Measurements from ENCODE around the gene MAPRE2. TPM values are rescaled to one million over a fixed set of nuclear protein-coding genes. Genes with fewer than 3 reads are reported as not detected.

The MAPRE2 gene
- total RNA-seq, 1 experiment from 2014 or later, result 9.1 TPM

DNA sequence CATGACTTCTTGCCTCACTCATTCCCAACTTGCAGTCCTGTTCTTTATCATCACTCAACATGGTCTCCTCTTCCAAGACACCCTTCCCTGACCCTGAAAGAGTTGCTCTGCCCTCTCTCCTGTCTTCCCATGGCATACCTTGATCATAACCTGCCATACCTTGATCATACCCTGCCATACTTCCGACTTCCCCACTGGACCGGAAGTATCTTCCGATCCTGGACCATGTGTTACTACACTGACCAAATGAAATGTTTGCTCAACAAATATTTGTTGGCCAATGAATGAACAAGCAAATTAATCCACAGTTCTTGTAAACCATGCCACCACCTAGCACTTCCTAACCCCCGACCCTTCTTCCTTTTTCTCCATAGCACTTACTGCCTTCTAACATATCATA is 138.7 kb downstream of the MAPRE2 start:
- Histone ChIP-seq H3K27me3 (ENCODE audit: insufficient read depth, low read depth) (no peaks in the 10 kb centered on the region), H4K20me1 (ENCODE audit: insufficient read depth) (no peaks in the 10 kb centered on the region), H3F3A (ENCODE audit: insufficient read depth, low read depth) (no peaks in the 10 kb centered on the region), H3K9me2 (ENCODE audit: insufficient read depth) (no peaks in the 10 kb centered on the region), H2AFZ (no peak overlapping the region), H3K4me1 (replicated peaks; ENCODE audit: insufficient read depth) (no peaks in the 10 kb centered on the region), H3K36me3 (ENCODE audit: low read depth) (no peaks in the 10 kb centered on the region), H3K9me3 (ENCODE audit: insufficient read depth, low read depth) (no peaks in the 10 kb centered on the region; the same call in 1 of the 2 replicates), H3K4me2 (no peak overlapping the region), H3K4me3 (no peak overlapping the region), H3K79me2 (ENCODE audit: low read depth) (no peaks in the 10 kb centered on the region), H3K27ac (no peak overlapping the region)
- ChIA-PET CTCF (no interaction called here), POLR2A (ENCODE audit: unreplicated experiment) (no interaction called here)
- DNase-seq, result no peak
- BruUV-seq (replicated peaks), result no TSS peak
- intact Hi-C loops (cut with micrococcal nuclease; ENCODE audit: unreplicated experiment), result no loop called here
- no peak for TF ChIP-seq EZH2 (IDR thresholded peaks at IDR 0.05; ENCODE audit: low read depth)
- TF ChIP-seq, protein P1, sequence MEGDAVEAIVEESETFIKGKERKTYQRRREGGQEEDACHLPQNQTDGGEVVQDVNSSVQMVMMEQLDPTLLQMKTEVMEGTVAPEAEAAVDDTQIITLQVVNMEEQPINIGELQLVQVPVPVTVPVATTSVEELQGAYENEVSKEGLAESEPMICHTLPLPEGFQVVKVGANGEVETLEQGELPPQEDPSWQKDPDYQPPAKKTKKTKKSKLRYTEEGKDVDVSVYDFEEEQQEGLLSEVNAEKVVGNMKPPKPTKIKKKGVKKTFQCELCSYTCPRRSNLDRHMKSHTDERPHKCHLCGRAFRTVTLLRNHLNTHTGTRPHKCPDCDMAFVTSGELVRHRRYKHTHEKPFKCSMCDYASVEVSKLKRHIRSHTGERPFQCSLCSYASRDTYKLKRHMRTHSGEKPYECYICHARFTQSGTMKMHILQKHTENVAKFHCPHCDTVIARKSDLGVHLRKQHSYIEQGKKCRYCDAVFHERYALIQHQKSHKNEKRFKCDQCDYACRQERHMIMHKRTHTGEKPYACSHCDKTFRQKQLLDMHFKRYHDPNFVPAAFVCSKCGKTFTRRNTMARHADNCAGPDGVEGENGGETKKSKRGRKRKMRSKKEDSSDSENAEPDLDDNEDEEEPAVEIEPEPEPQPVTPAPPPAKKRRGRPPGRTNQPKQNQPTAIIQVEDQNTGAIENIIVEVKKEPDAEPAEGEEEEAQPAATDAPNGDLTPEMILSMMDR (conservative IDR thresholded peaks at IDR 0.05), result no peak

DNA sequence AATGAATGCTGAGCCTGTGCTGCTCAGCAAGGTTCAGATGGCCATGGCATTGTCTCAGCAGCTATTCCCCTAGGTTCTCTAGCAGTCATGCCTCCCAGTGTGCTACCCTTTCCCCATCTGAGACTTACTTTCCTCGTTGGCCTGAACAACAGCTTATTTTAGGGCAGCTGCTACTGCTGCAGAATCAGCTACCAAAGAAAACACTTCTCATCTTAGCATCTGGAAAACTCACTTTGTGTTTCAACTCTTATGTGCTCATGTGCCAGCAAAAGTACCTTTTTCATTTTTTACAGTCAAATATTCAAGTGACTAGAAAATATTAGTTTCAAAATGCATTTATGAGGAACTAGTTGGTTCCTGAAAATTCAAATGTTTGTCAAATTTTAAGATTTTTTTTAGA is 139.2 kb downstream of the MAPRE2 start:
- Histone ChIP-seq H2AFZ (no peak overlapping the region), H3K27me3 (ENCODE audit: insufficient read depth, low read depth) (no peaks in the 10 kb centered on the region), H3K27ac (no peak overlapping the region), H3K9me2 (ENCODE audit: insufficient read depth) (no peaks in the 10 kb centered on the region), H3K36me3 (ENCODE audit: low read depth) (no peaks in the 10 kb centered on the region), H3K9me3 (ENCODE audit: insufficient read depth, low read depth) (no peaks in the 10 kb centered on the region; the same call in 1 of the 2 replicates), H3K4me2 (no peak overlapping the region), H4K20me1 (ENCODE audit: insufficient read depth) (no peaks in the 10 kb centered on the region), H3K4me3 (no peak overlapping the region), H3K79me2 (ENCODE audit: low read depth) (no peaks in the 10 kb centered on the region), H3F3A (ENCODE audit: insufficient read depth, low read depth) (no peaks in the 10 kb centered on the region), H3K4me1 (replicated peaks; ENCODE audit: insufficient read depth) (no peaks in the 10 kb centered on the region)
- no peak for DNase-seq
- no peak for TF ChIP-seq EZH2 (IDR thresholded peaks at IDR 0.05; ENCODE audit: low read depth)
- TF ChIP-seq, protein P1 (conservative IDR thresholded peaks at IDR 0.05), result no peak
- intact Hi-C loops (cut with micrococcal nuclease; ENCODE audit: unreplicated experiment), result no loop called here
- ChIA-PET CTCF (no interaction called here), POLR2A (ENCODE audit: unreplicated experiment) (no interaction called here)
- BruUV-seq (replicated peaks), result no TSS peak

- ChIA-PET CTCF (no interaction called here), POLR2A (ENCODE audit: unreplicated experiment) (no interaction called here)
- H3F3A ChIP-seq (ENCODE audit: insufficient read depth, low read depth), result no peaks in the 10 kb centered on the region
- DNase-seq, result no peak
- TF ChIP-seq, protein P1 (conservative IDR thresholded peaks at IDR 0.05), result no peak
- TF ChIP-seq EZH2 (IDR thresholded peaks at IDR 0.05; ENCODE audit: low read depth), result no peak
- intact Hi-C loops (cut with micrococcal nuclease; ENCODE audit: unreplicated experiment), result no loop called here
- no TSS peak for BruUV-seq (replicated peaks)
- H3K9me3 ChIP-seq (ENCODE audit: insufficient read depth, low read depth), result no peaks in the 10 kb centered on the region
- H3K36me3 ChIP-seq (ENCODE audit: low read depth), result no peaks in the 10 kb centered on the region
- no peak overlapping the region for H2AFZ ChIP-seq
- no peaks in the 10 kb centered on the region for H4K20me1 ChIP-seq (ENCODE audit: insufficient read depth)
- H3K79me2 ChIP-seq (ENCODE audit: low read depth), result no peaks in the 10 kb centered on the region
- H3K27ac ChIP-seq, result no peak overlapping the region
- H3K4me1 ChIP-seq (replicated peaks; ENCODE audit: insufficient read depth), result no peaks in the 10 kb centered on the region
- H3K9me2 ChIP-seq (ENCODE audit: insufficient read depth), result no peaks in the 10 kb centered on the region
- H3K4me3 ChIP-seq, result no peak overlapping the region
- H3K4me2 ChIP-seq, result no peak overlapping the region
- no peaks in the 10 kb centered on the region for H3K27me3 ChIP-seq (ENCODE audit: insufficient read depth, low read depth)
These were observed 140.9 kb downstream of the MAPRE2 start for GRCh38 chr18:35182151-35182550.

Measured in PC-9 (cell line).